ENCODE measurements around the gene PRXL2C. TPM values are rescaled to one million over a fixed set of nuclear protein-coding genes. Genes with fewer than 3 reads are reported as not detected.

Gene PRXL2C
- total and polyA plus RNA-seq, 2 experiments from 2014 or later, result 6.1 to 6.4 TPM

DNA sequence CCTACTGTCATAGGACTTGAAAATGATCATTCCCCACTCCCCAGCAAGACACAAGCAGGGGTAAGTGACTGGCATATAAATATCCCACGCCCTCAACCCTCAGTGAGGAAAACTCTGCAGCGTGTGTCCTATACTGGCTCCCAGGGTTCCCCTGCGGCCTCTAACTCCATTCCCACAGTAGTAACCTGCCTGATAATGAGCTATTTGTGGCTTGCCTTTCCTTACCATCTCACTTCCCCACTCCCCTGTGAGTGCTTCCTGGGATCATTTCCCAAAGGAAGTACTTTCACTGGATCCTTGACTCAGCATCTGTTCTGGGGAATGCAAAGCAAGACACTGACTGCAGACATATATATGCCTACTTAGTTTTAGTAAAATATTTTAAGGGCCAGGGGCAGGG, 49.8 kb downstream of the PRXL2C start:
- H3K27ac ChIP-seq, result peak overlapping the region; percentile 92
- TF ChIP-seq, protein P1, sequence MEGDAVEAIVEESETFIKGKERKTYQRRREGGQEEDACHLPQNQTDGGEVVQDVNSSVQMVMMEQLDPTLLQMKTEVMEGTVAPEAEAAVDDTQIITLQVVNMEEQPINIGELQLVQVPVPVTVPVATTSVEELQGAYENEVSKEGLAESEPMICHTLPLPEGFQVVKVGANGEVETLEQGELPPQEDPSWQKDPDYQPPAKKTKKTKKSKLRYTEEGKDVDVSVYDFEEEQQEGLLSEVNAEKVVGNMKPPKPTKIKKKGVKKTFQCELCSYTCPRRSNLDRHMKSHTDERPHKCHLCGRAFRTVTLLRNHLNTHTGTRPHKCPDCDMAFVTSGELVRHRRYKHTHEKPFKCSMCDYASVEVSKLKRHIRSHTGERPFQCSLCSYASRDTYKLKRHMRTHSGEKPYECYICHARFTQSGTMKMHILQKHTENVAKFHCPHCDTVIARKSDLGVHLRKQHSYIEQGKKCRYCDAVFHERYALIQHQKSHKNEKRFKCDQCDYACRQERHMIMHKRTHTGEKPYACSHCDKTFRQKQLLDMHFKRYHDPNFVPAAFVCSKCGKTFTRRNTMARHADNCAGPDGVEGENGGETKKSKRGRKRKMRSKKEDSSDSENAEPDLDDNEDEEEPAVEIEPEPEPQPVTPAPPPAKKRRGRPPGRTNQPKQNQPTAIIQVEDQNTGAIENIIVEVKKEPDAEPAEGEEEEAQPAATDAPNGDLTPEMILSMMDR (IDR thresholded peaks at IDR 0.05; ENCODE audit: low read depth, low read length), result no peak
- peaks cover 30% of the 10 kb centered on the region for H3K4me1 ChIP-seq (ENCODE audit: low read depth)
- no peaks in the 10 kb centered on the region for H3K27me3 ChIP-seq
- no peaks in the 10 kb centered on the region for H3K36me3 ChIP-seq
- H3K9me3 ChIP-seq (ENCODE audit: low read depth), result no peaks in the 10 kb centered on the region
- DNase-seq (ENCODE audit: low read depth in 1 of 2, low spot score in 1 of 2), result peak in 1 of 2 donors; percentile 56
- no peak overlapping the region for H3K4me3 ChIP-seq

DNA sequence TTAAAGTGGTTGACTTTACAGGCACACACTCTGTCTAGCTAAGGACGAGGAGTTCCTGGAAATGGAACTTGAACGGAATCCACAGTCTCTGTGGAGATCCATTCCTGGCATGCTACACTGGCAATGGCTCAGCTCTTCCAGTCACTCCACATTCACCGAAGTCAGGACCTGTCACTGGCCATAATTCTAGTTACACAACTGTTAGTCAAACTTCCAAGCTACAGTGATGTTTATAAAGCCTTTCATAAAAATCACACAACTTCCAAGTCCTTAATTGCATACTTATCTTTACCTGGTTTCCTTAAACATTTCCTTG, 51.2 kb downstream of the PRXL2C start:
- Histone ChIP-seq H3K36me3 (no peaks in the 10 kb centered on the region), H3K9me3 (ENCODE audit: low read depth) (no peaks in the 10 kb centered on the region), H3K4me3 (no peak overlapping the region), H3K4me1 (ENCODE audit: low read depth) (peaks cover 30% of the 10 kb centered on the region), H3K27me3 (no peaks in the 10 kb centered on the region), H3K27ac (peak overlapping the region; percentile 56)
- DNase-seq (ENCODE audit: low read depth in 1 of 2, low spot score in 1 of 2), result no peak
- TF ChIP-seq, protein P1 (IDR thresholded peaks at IDR 0.05; ENCODE audit: low read depth, low read length), result no peak

GRCh38 chr9:96603305-96604003, 51.7 kb downstream of the PRXL2C start:
- no peaks in the 10 kb centered on the region for H3K36me3 ChIP-seq
- no peaks in the 10 kb centered on the region for H3K27me3 ChIP-seq
- DNase-seq (ENCODE audit: low read depth in 1 of 2, low spot score in 1 of 2), result no peak
- H3K4me3 ChIP-seq, result no peak overlapping the region
- TF ChIP-seq, protein P1 (IDR thresholded peaks at IDR 0.05; ENCODE audit: low read depth, low read length), result no peak
- H3K4me1 ChIP-seq (ENCODE audit: low read depth), result peaks cover 30% of the 10 kb centered on the region
- H3K27ac ChIP-seq, result peak overlapping the region; percentile 56
- H3K9me3 ChIP-seq (ENCODE audit: low read depth), result no peaks in the 10 kb centered on the region

DNA sequence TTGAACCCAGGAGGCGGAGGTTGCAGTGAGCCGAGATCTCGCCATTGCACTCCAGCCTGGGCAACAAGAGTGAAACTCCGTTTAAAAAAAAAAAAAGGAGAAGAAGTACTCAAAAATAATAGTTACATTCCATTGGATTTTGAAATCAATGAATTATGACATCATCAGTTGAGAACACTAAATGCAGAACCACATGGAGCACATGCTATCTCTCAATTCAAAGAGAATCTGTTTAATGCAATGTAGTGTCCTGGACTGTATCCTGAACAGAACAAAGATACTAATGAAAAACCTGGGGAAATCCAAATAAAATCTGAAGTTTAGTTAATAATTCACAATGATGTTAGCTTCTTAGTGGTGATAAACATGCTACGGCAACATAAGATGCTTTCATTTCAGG, 55.8 kb downstream of the PRXL2C start:
- Histone ChIP-seq H3K36me3 (no peaks in the 10 kb centered on the region), H3K4me1 (ENCODE audit: low read depth) (peaks cover 15% of the 10 kb centered on the region), H3K9me3 (ENCODE audit: low read depth) (no peaks in the 10 kb centered on the region), H3K27ac (no peak overlapping the region), H3K4me3 (no peak overlapping the region), H3K27me3 (no peaks in the 10 kb centered on the region)
- DNase-seq (ENCODE audit: low read depth in 1 of 2, low spot score in 1 of 2), result peak in 1 of 2 donors; percentile 60
- TF ChIP-seq, protein P1 (IDR thresholded peaks at IDR 0.05; ENCODE audit: low read depth, low read length), result no peak

GRCh38 chr9:96596601-96597111, 58.5 kb downstream of the PRXL2C start:
- Histone ChIP-seq H3K9me3 (ENCODE audit: low read depth) (no peaks in the 10 kb centered on the region), H3K4me1 (ENCODE audit: low read depth) (no peaks in the 10 kb centered on the region), H3K27me3 (no peaks in the 10 kb centered on the region), H3K27ac (no peak overlapping the region), H3K4me3 (no peak overlapping the region), H3K36me3 (no peaks in the 10 kb centered on the region)
- TF ChIP-seq, protein P1 (IDR thresholded peaks at IDR 0.05; ENCODE audit: low read depth, low read length), result no peak
- no peak for DNase-seq (ENCODE audit: low read depth in 1 of 2, low spot score in 1 of 2)

Other genes starting within 250 kb of the PRXL2C start
- 2.5 and 3.0 TPM in 2 replicates for gene ZNF367, start 236.9 kb downstream of the PRXL2C start, total RNA-seq
- gene ZNF367, start 236.9 kb downstream of the PRXL2C start, polyA plus RNA-seq, result 0.89 and 3.0 TPM in 2 replicates
- 32.8 and 41.0 TPM in 2 replicates for gene HABP4, start 205.1 kb downstream of the PRXL2C start, total RNA-seq
- 69.6 and 71.2 TPM in 2 replicates for gene HABP4, start 205.1 kb downstream of the PRXL2C start, polyA plus RNA-seq
- 41.6 and 48.5 TPM in 2 replicates for gene CDC14B, start 35.5 kb downstream of the PRXL2C start, total RNA-seq
- 49.4 and 55.4 TPM in 2 replicates for gene CDC14B, start 35.5 kb downstream of the PRXL2C start, polyA plus RNA-seq
- gene ZNF510, start 122.8 kb upstream of the PRXL2C start, total RNA-seq, result 9.9 and 12.5 TPM in 2 replicates
- gene ZNF510, start 122.8 kb upstream of the PRXL2C start, polyA plus RNA-seq, result 3.8 and 4.9 TPM in 2 replicates
- gene ZNF782, start 199.2 kb upstream of the PRXL2C start, total RNA-seq, result 5.5 and 6.7 TPM in 2 replicates
- gene ZNF782, start 199.2 kb upstream of the PRXL2C start, polyA plus RNA-seq, result 2.7 and 3.0 TPM in 2 replicates